Measurements from ENCODE around the gene CENPVL2.
"Not testable (repeated sequence)": the region's sequence is repeated elsewhere in the genome, so short reads cannot be mapped to it uniquely, and the experiment has no call there.

The CENPVL2 gene

GRCh38 chrX:51682720-51683062 lies at the start of gene CENPVL2:
TSS of gene CENPVL2 (minus strand) at chrX:51682831. CDS start at chrX:51682831, 0 bp downstream.
- H3K9me3 ChIP-seq (replicated peaks; ENCODE audit: insufficient read depth, low read length) = not testable (repeated sequence)

GRCh38 chrX:51728202-51728601 lies 45.6 kb upstream of the CENPVL2 start:
- H3K4me2 ChIP-seq (ENCODE audit: low read depth, low read length) = no peak overlapping the region
- no peaks in the 10 kb centered on the region for H3K36me3 ChIP-seq (replicated peaks; ENCODE audit: insufficient read depth, low read length)
- H3K27me3 ChIP-seq (replicated peaks; ENCODE audit: insufficient read depth, low read length) = no peaks in the 10 kb centered on the region

More at GRCh38 chrX:51682720-51683062, at the start of gene CENPVL2:
- H3K4me3 ChIP-seq (ENCODE audit: low read length); H3K4me1 ChIP-seq (ENCODE audit: low read length); H4K20me1 ChIP-seq (ENCODE audit: insufficient read depth, low read length); H3K9ac ChIP-seq (ENCODE audit: low read length); DNase-seq; H3K27ac ChIP-seq (ENCODE audit: low read length); H3F3A ChIP-seq (ENCODE audit: insufficient read depth, low read length); H3K9me2 ChIP-seq (replicated peaks; ENCODE audit: insufficient read depth, low read length); H3K4me2 ChIP-seq (ENCODE audit: low read depth, low read length); H3K36me3 ChIP-seq (replicated peaks; ENCODE audit: insufficient read depth, low read length); H2AFZ ChIP-seq (ENCODE audit: low read length); H3K27me3 ChIP-seq (replicated peaks; ENCODE audit: insufficient read depth, low read length); H3K79me2 ChIP-seq (ENCODE audit: low read length): not testable (repeated sequence)

DNA sequence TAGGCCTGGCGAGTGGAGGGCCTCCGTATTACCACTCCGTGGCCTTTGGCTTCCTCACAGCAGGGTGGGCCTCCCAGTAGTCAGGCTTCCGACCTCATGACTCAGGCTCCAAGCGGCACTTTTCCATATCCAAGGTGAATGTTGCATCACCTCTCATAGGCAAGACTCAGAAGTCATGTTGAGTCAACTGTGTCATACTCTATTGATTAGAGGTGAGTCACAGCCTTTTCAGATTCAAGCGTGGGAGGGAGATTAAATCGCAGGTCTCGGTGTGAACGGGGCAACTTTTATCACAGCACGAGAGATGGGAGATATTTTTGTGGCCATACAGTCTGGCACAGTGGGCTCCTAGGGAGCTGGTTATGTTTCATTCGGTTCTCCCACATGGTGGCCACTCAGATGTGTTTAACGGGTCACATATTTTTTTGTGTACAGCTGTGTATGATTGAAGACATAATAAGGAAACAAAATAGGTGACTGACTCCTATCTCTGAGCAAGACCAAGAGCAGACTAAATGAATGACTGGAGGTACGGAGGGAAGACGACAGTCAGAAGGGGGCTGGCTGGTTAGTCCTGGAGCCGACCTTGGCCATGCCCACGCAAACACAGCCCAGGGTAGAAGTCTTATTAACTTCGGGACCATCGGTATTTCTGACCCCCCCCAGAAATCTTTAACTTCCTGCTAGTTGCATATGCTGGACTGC lies 30.5 kb upstream of the CENPVL2 start:
- not testable (repeated sequence) for H2AFZ ChIP-seq (ENCODE audit: low read length); H3K79me2 ChIP-seq (ENCODE audit: low read length); H3K9me3 ChIP-seq (replicated peaks; ENCODE audit: insufficient read depth, low read length); H3K36me3 ChIP-seq (replicated peaks; ENCODE audit: insufficient read depth, low read length); H3K9me2 ChIP-seq (replicated peaks; ENCODE audit: insufficient read depth, low read length); H3K4me2 ChIP-seq (ENCODE audit: low read depth, low read length); H3K27ac ChIP-seq (ENCODE audit: low read length); H4K20me1 ChIP-seq (ENCODE audit: insufficient read depth, low read length); H3F3A ChIP-seq (ENCODE audit: insufficient read depth, low read length); H3K9ac ChIP-seq (ENCODE audit: low read length); H3K4me1 ChIP-seq (ENCODE audit: low read length); H3K4me3 ChIP-seq (ENCODE audit: low read length); DNase-seq; H3K27me3 ChIP-seq (replicated peaks; ENCODE audit: insufficient read depth, low read length)

More at GRCh38 chrX:51728202-51728601, 45.6 kb upstream of the CENPVL2 start:
- H3K9me2 ChIP-seq (replicated peaks; ENCODE audit: insufficient read depth, low read length) = no peaks in the 10 kb centered on the region
- no peak overlapping the region for H3K27ac ChIP-seq (ENCODE audit: low read length)
- H3K9ac ChIP-seq (ENCODE audit: low read length) = no peak overlapping the region
- H4K20me1 ChIP-seq (ENCODE audit: insufficient read depth, low read length) = no peaks in the 10 kb centered on the region
- no peaks in the 10 kb centered on the region for H3K9me3 ChIP-seq (replicated peaks; ENCODE audit: insufficient read depth, low read length)
- no peaks in the 10 kb centered on the region for H3K4me1 ChIP-seq (ENCODE audit: low read length)
- no peak for DNase-seq
- no peak overlapping the region for H3K4me3 ChIP-seq (ENCODE audit: low read length)
- no peaks in the 10 kb centered on the region for H3F3A ChIP-seq (ENCODE audit: insufficient read depth, low read length)
- no peak overlapping the region for H2AFZ ChIP-seq (ENCODE audit: low read length)
- no peaks in the 10 kb centered on the region for H3K79me2 ChIP-seq (ENCODE audit: low read length)
- no peak for TF ChIP-seq EZH2phosphoT487 (IDR thresholded peaks at IDR 0.05; ENCODE audit: low read length)

DNA sequence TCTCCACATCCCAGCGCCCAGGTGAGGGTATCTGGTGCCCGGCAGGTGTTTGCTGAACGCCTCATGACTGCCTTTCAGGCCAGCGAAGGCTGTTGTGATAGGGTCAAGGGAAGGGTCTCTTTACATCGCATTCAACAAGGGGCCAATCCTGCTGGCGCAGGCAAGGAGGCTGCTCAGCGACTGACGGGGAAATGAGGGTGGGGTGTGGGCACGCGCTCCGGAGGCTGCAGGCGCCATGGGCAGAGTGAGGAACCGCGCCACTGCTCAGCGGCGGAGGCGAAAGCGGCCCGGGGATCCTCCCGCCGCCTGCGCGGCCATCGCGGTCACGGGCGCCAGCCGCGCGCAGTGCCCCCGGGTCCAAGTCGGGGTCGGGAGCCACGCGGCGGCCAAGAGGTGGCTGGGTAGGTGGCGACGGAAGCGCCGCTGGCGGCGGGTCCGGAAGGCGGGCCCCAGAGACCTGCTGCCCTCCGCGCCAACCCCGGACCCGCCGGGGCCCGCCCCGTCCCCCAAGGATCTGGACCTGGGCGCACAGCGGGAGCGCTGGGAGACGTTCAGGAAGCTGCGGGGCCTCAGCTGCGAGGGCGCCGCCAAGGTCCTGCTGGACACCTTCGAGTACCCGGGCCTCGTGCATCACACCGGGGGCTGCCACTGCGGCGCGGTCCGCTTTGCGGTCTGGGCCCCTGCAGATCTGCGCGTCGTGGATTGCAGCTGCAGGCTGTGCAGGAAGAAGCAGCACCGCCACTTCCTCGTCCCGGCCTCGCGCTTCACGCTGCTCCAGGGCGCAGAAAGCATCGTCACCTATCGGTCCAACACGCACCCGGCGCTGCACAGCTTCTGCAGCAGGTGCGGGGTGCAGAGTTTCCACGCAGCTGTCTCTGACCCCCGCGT lies 27.9 kb upstream of the CENPVL2 start, which contains the start of gene CENPVL1:
Gene CENPVL1, plus strand, starts transcription at position 236 of the 888 bp plus-strand sequence. Its CDS starts 0 bp downstream, at position 236.
- not testable (repeated sequence) for H3F3A ChIP-seq (ENCODE audit: insufficient read depth, low read length); H4K20me1 ChIP-seq (ENCODE audit: insufficient read depth, low read length); H3K9ac ChIP-seq (ENCODE audit: low read length); H3K4me1 ChIP-seq (ENCODE audit: low read length); DNase-seq; H3K9me2 ChIP-seq (replicated peaks; ENCODE audit: insufficient read depth, low read length); H3K9me3 ChIP-seq (replicated peaks; ENCODE audit: insufficient read depth, low read length); H3K79me2 ChIP-seq (ENCODE audit: low read length); H3K36me3 ChIP-seq (replicated peaks; ENCODE audit: insufficient read depth, low read length); H3K27ac ChIP-seq (ENCODE audit: low read length); H3K4me2 ChIP-seq (ENCODE audit: low read depth, low read length); H3K27me3 ChIP-seq (replicated peaks; ENCODE audit: insufficient read depth, low read length); H3K4me3 ChIP-seq (ENCODE audit: low read length); H2AFZ ChIP-seq (ENCODE audit: low read length)

DNA sequence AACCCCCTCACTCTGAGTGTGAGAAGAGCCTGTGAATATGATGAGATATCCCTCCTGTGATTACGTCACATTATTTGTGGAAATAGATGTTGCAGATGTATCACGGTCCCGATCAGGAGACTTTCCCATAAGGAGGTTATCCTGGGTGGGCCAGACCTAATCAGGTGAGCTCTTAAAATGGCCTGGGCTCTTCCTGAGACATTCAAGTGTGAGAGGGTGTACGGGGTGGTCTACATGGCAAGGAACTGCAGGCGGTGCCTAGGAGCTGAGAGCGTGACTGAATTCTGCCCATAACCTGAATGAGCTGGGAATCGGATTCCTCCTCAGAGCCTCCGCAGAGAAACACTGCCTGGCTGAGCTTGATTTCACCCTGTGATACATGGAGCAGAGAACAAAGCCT lies 14.8 kb upstream of the CENPVL2 start:
- no peak for DNase-seq
- Histone ChIP-seq H3K4me3 (ENCODE audit: low read length) (no peak overlapping the region), H3F3A (ENCODE audit: insufficient read depth, low read length) (no peaks in the 10 kb centered on the region), H3K27ac (ENCODE audit: low read length) (no peak overlapping the region), H3K36me3 (replicated peaks; ENCODE audit: insufficient read depth, low read length) (no peaks in the 10 kb centered on the region), H3K9me3 (replicated peaks; ENCODE audit: insufficient read depth, low read length) (no peaks in the 10 kb centered on the region), H3K27me3 (replicated peaks; ENCODE audit: insufficient read depth, low read length) (no peaks in the 10 kb centered on the region), H3K9ac (ENCODE audit: low read length) (no peak overlapping the region), H3K4me1 (ENCODE audit: low read length) (no peaks in the 10 kb centered on the region), H3K4me2 (ENCODE audit: low read depth, low read length) (no peak overlapping the region), H3K79me2 (ENCODE audit: low read length) (no peaks in the 10 kb centered on the region), H2AFZ (ENCODE audit: low read length) (no peak overlapping the region), H3K9me2 (replicated peaks; ENCODE audit: insufficient read depth, low read length) (no peaks in the 10 kb centered on the region), H4K20me1 (ENCODE audit: insufficient read depth, low read length) (no peaks in the 10 kb centered on the region)
- TF ChIP-seq CTCF (IDR thresholded peaks at IDR 0.05; ENCODE audit: low read length) (no peak), EZH2 (optimal IDR thresholded peaks at IDR 0.05; ENCODE audit: low read depth, low read length) (no peak), EZH2phosphoT487 (IDR thresholded peaks at IDR 0.05; ENCODE audit: low read length) (no peak)
